Psoas muscle (tissue), 8 donors: Measurements from ENCODE around the gene FREM3. TPM values are rescaled to one million over a fixed set of nuclear protein-coding genes. Genes with fewer than 3 reads are reported as not detected.
"Not testable (repeated sequence)": the region's sequence is repeated elsewhere in the genome, so short reads cannot be mapped to it uniquely, and the experiment has no call there.

Experiments
- ATAC-seq, 4 donors: fragments of 200-7000 bp; cut with Tn5 transposase; one replicate each; pipeline ENCODE4 v1.9.1; 2020; ENCODE audit warnings: moderate library complexity in 3 of 4, mild to moderate bottlenecking in 2 of 4
- DNase-seq, 2 donors: peaks; one replicate each; pipeline ENCODE4 v3.0.0-alpha.2; 2020
- H3K27ac ChIP-seq: fragments of 200-600 bp; one replicate; pipeline ENCODE4 v1.8.0; 2022
- H3K27me3 ChIP-seq, 3 donors: fragments of 200-600 bp in 1 of 3; one replicate each; pipeline versions ENCODE4 v1.6.1 to v1.8.0; 2013 to 2022; ENCODE audit warnings: low read length in 2 of 3, mild to moderate bottlenecking in 2 of 3, moderate library complexity in 1 of 3; ENCODE audit not compliant: insufficient read depth in 3 of 3
- H3K36me3 ChIP-seq, 2 donors: fragments of 200-600 bp in 1 of 2; one replicate each; pipeline versions ENCODE4 v1.6.1 to v1.8.0; 2013 to 2022; ENCODE audit warnings: low read depth in 1 of 2, mild to moderate bottlenecking in 1 of 2, moderate library complexity in 1 of 2; ENCODE audit not compliant: insufficient read depth in 1 of 2
- H3K4me1 ChIP-seq: fragments of 200-600 bp; one replicate; pipeline ENCODE4 v1.8.0; 2022
- H3K4me3 ChIP-seq: fragments of 200-600 bp; one replicate; pipeline ENCODE4 v1.8.0; 2022; ENCODE audit warnings: mild to moderate bottlenecking
- H3K9me3 ChIP-seq: fragments of 200-600 bp; one replicate; pipeline ENCODE4 v1.8.0; 2022
- WGBS, 3 donors: extraction: QIAGEN DNeasy Blood & Tissue Kit; methylation state at CpG; one replicate each; pipeline versions ENCODE4 v1.1.6 to v1.1.7; 2013; 5-methylcytosine and 5-hydroxymethylcytosine counted together
- intact Hi-C, 2 donors: fragments of 100-400 bp; cut with DNase I; formaldehyde crosslinking; loops; one replicate each; pipeline versions ENCODE4 v1.11.0 to v1.14.2; 2022
- polyA plus RNA-seq, 3 donors: library from polyadenylated mRNA; stranded (reverse); fragments of 200-250 nt; gene quantifications; one replicate each; pipeline ENCODE4 v1.2.3, GENCODE V29; 2013
- total RNA-seq, 4 donors: library from RNA; stranded (reverse); fragmentation: NEBNext Ultra II Directional in 2 of 4; extraction: Animal tissue kit (Norgen Biotek cat#: 25700) in 2 of 4; gene quantifications; one replicate each; pipeline versions ENCODE4 v1.2.1 to v1.2.4, GENCODE V29; 2021 to 2023
- TF ChIP-seq, protein P1 (sequence below): fragments of 200-600 bp; IDR thresholded peaks from one replicate; pipeline ENCODE4 v1.8.0; 2022; ENCODE audit warnings: antibody characterized with exemption
- donor health status: healthy with polysubstance abuse.
- donor health status: DM: no; HTN: no; CAD: no; lungs with moderate emphysema.
- donor health status: Bipolar disorder and iron deficiency.
- donor health status: healthy.
- donor health status: DM: yes; HTN: yes; CAD: no.
- donor health status: DM: no; HTN: no; CAD: no.
- donor health status: DM: no; HTN: no; CAD: no.
- donor health status: DM: yes; HTN: yes; CAD: no.

Gene FREM3
- total and polyA plus RNA-seq, 7 donors, result 0.01 TPM; not detected in 6

DNA sequence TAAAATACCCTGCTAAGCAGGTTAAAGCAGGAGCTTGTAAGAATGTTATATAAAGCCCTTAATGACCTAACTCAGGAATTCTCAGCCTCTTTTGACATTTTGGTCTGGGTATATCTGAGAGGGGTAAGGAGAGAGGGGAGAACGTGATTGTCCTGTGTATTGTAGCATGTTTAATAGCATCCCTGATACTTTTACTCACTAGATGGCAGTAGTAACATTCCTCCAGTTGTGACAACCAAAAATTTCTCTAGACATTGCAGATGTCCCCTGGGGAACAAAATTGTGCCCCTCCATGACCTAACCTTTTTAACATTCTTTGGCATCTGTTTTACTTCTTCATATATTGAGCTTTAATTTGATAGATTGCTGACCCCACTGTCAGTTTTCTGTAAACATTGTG, 169.1 kb downstream of the FREM3 start:
- H3K9me3 ChIP-seq, result no peaks in the 10 kb centered on the region
- H3K4me1 ChIP-seq, result no peaks in the 10 kb centered on the region
- no peak overlapping the region for H3K27ac ChIP-seq
- intact Hi-C loops, result no loop called here
- ATAC-seq (no peak), DNase-seq (no peak)
- no peaks in the 10 kb centered on the region for H3K27me3 ChIP-seq
- TF ChIP-seq, protein P1, sequence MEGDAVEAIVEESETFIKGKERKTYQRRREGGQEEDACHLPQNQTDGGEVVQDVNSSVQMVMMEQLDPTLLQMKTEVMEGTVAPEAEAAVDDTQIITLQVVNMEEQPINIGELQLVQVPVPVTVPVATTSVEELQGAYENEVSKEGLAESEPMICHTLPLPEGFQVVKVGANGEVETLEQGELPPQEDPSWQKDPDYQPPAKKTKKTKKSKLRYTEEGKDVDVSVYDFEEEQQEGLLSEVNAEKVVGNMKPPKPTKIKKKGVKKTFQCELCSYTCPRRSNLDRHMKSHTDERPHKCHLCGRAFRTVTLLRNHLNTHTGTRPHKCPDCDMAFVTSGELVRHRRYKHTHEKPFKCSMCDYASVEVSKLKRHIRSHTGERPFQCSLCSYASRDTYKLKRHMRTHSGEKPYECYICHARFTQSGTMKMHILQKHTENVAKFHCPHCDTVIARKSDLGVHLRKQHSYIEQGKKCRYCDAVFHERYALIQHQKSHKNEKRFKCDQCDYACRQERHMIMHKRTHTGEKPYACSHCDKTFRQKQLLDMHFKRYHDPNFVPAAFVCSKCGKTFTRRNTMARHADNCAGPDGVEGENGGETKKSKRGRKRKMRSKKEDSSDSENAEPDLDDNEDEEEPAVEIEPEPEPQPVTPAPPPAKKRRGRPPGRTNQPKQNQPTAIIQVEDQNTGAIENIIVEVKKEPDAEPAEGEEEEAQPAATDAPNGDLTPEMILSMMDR, result peak; percentile 21
- no peak overlapping the region for H3K4me3 ChIP-seq
- WGBS, 3 donors, result 35 to 56% (median 49%) methylated on average over 1 of the region's 1 CpG
- H3K36me3 ChIP-seq, result peaks cover 11 to 99% of the 10 kb centered on the region in 2 donors

- WGBS, 3 donors, result 91 to 94% (median 93%) methylated on average over 4 of the region's 4 CpGs
- DNase-seq, H3K27me3 ChIP-seq, H3K9me3 ChIP-seq, H3K4me3 ChIP-seq, ATAC-seq, intact Hi-C loops, H3K27ac ChIP-seq, H3K4me1 ChIP-seq: not testable (repeated sequence)
- H3K36me3 ChIP-seq, result peaks cover 11 to 100% of the 10 kb centered on the region in 2 donors
These were observed 172.4 kb downstream of the FREM3 start for GRCh38 chr4:143528046-143528445.

Other genes starting within 250 kb of the FREM3 start
- gene SMARCA5, start 187.0 kb downstream of the FREM3 start, total RNA-seq, result 10 to 100 TPM; 20.1 to 24.9 (median 22.3) TPM
- gene SMARCA5, start 187.0 kb downstream of the FREM3 start, polyA plus RNA-seq, result 10 to 100 TPM; 10.4 to 24.7 (median 12.6) TPM
- gene GYPE, start 204.9 kb upstream of the FREM3 start, total RNA-seq, result under 1 TPM in 3 of 4 donors, not detected in 1; 0.14 to 0.25 (median 0.17) TPM
- under 1 TPM; 0.08 to 0.26 (median 0.10) TPM for gene GYPE, start 204.9 kb upstream of the FREM3 start, polyA plus RNA-seq